H9 (cell line): ENCODE data around the gene BLOC1S5. TPM values are rescaled to one million over a fixed set of nuclear protein-coding genes. Genes with fewer than 3 reads are reported as not detected.

Experiments used
- DNase-seq: peaks from one replicate; pipeline ENCODE4 v3.0.0-alpha.2; 2017
- H2AFZ ChIP-seq: one replicate; pipeline ENCODE4 v1.6.1; 2013; ENCODE audit warnings: mild to moderate bottlenecking, low read length, control low read depth, moderate library complexity
- H2AK5ac ChIP-seq: 2 replicates; pipeline ENCODE4 v1.6.1; 2013; ENCODE audit warnings: low read length, control low read depth, mixed read lengths; ENCODE audit not compliant: insufficient read length
- H2BK120ac ChIP-seq: one replicate; pipeline ENCODE4 v1.6.1; 2013; ENCODE audit warnings: low read depth, mild to moderate bottlenecking, low read length, control low read depth, inconsistent platforms; ENCODE audit not compliant: poor library complexity, severe bottlenecking
- H2BK12ac ChIP-seq: 2 replicates; pipeline ENCODE4 v1.6.1; 2013; ENCODE audit warnings: low read length, control low read depth, mixed read lengths, low read depth; ENCODE audit not compliant: insufficient read length
- H2BK15ac ChIP-seq: 2 replicates; pipeline ENCODE4 v1.6.1; 2013; ENCODE audit warnings: low read depth, low read length, control low read depth
- H2BK20ac ChIP-seq: one replicate; pipeline ENCODE4 v1.6.1; 2013; ENCODE audit warnings: low read depth, mild to moderate bottlenecking, low read length, control low read depth, inconsistent platforms; ENCODE audit not compliant: poor library complexity, severe bottlenecking
- H2BK5ac ChIP-seq: 2 replicates; pipeline ENCODE4 v1.6.1; 2013; ENCODE audit warnings: low read length, control low read depth, mixed read lengths; ENCODE audit not compliant: insufficient read length
- H3K14ac ChIP-seq: 2 replicates; pipeline ENCODE4 v1.6.1; 2013; ENCODE audit warnings: low read length, control low read depth; ENCODE audit not compliant: insufficient read depth
- H3K18ac ChIP-seq: 2 replicates; pipeline ENCODE4 v1.6.1; 2013; ENCODE audit warnings: low read depth, mild to moderate bottlenecking, mixed read lengths, low read length, control low read depth; ENCODE audit not compliant: insufficient read length
- H3K23ac ChIP-seq: 2 replicates; pipeline ENCODE4 v1.6.1; 2013; ENCODE audit warnings: low read length, control low read depth, mixed read lengths, low read depth; ENCODE audit not compliant: insufficient read length
- H3K23me2 ChIP-seq: 2 replicates; pipeline ENCODE4 v1.6.1; 2013; ENCODE audit warnings: low read depth, mild to moderate bottlenecking, mixed read lengths, low read length, control low read depth; ENCODE audit not compliant: insufficient read length, poor library complexity, severe bottlenecking
- H3K27ac ChIP-seq: 2 replicates; pipeline ENCODE4 v1.5.1; 2013; ENCODE audit warnings: low read length, control low read depth, mixed read lengths, low read depth; ENCODE audit not compliant: insufficient read length
- H3K27me3 ChIP-seq: 2 replicates; pipeline ENCODE4 v1.6.1; 2013; ENCODE audit warnings: low read length, control low read depth, inconsistent platforms; ENCODE audit not compliant: insufficient read depth
- H3K4ac ChIP-seq: 2 replicates; pipeline ENCODE4 v1.6.1; 2013; ENCODE audit warnings: low read depth, mild to moderate bottlenecking, control low read depth, inconsistent platforms, low read length, moderate library complexity
- H3K4me1 ChIP-seq: 2 replicates; pipeline ENCODE4 v1.6.1; 2013; ENCODE audit warnings: low read length, control low read depth, inconsistent platforms; ENCODE audit not compliant: insufficient read depth
- H3K4me2 ChIP-seq: 2 replicates; pipeline ENCODE4 v1.6.1; 2013; ENCODE audit warnings: low read length, control low read depth, mixed read lengths; ENCODE audit not compliant: insufficient read length, insufficient read depth
- H3K56ac ChIP-seq: 2 replicates; pipeline ENCODE4 v1.6.1; 2013; ENCODE audit warnings: low read depth, mild to moderate bottlenecking, mixed read lengths, low read length, control low read depth; ENCODE audit not compliant: insufficient read length
- H3K79me1 ChIP-seq: 2 replicates; pipeline ENCODE4 v1.6.1; 2013; ENCODE audit warnings: low read depth, mild to moderate bottlenecking, moderate library complexity, low read length, control low read depth, inconsistent platforms; ENCODE audit not compliant: insufficient read depth, poor library complexity, severe bottlenecking
- H3K79me2 ChIP-seq: 2 replicates; pipeline ENCODE4 v1.6.1; 2013; ENCODE audit warnings: low read length, control low read depth, inconsistent platforms; ENCODE audit not compliant: insufficient read depth
- H3K9ac ChIP-seq: 2 replicates; pipeline ENCODE4 v1.6.1; 2013; ENCODE audit warnings: low read length, control low read depth, mixed read lengths; ENCODE audit not compliant: insufficient read length; ENCODE audit errors: extremely low read depth
- H3K9me3 ChIP-seq: one replicate; pipeline ENCODE4 v1.6.1; 2013; ENCODE audit warnings: low read depth, low read length, inconsistent platforms; ENCODE audit not compliant: control insufficient read depth
- H3T11ph ChIP-seq: one replicate; pipeline ENCODE4 v1.6.1; 2013; ENCODE audit warnings: mild to moderate bottlenecking, low read length, control low read depth, inconsistent platforms
- H4K20me1 ChIP-seq: one replicate; pipeline ENCODE4 v1.6.1; 2013; ENCODE audit not compliant: control insufficient read depth, insufficient read length, insufficient read depth
- H4K5ac ChIP-seq: 2 replicates; pipeline ENCODE4 v1.6.1; 2013; ENCODE audit warnings: low read depth, mild to moderate bottlenecking, mixed read lengths, low read length, control low read depth; ENCODE audit not compliant: insufficient read length
- H4K8ac ChIP-seq: replicated peaks from 2 replicates; pipeline ENCODE4 v1.6.1; 2013; ENCODE audit warnings: low read length, control low read depth, mixed read lengths, low read depth; ENCODE audit not compliant: insufficient read length
- H4K91ac ChIP-seq: 2 replicates; pipeline ENCODE4 v1.6.1; 2013; ENCODE audit warnings: low read depth, mild to moderate bottlenecking, moderate library complexity, mixed read lengths, low read length, control low read depth; ENCODE audit not compliant: insufficient read length
- H3K27ac Mint-ChIP-seq, 3 experiments: 2 replicates in 2 of 3; 3 replicates in 1 of 3; pipeline ENCODE4 v1.8.0; 2020 to 2021; ENCODE audit warnings: mixed read lengths in 3 of 3, mild to moderate bottlenecking in 1 of 3, moderate library complexity in 1 of 3
- H3K27me3 Mint-ChIP-seq: 2 replicates; pipeline ENCODE4 v1.8.0; 2021; ENCODE audit warnings: low read depth, mild to moderate bottlenecking, moderate library complexity, mixed read lengths
- H3K36me3 Mint-ChIP-seq, 3 experiments: 2 replicates in 2 of 3; 3 replicates in 1 of 3; pipeline ENCODE4 v1.8.0; 2020 to 2021; ENCODE audit warnings: low read depth in 3 of 3, mixed read lengths in 3 of 3; ENCODE audit not compliant: insufficient read depth in 1 of 3
- H3K4me1 Mint-ChIP-seq, 2 experiments: 2 replicates each; pipeline ENCODE4 v1.8.0; 2020; ENCODE audit warnings: mixed read lengths in 2 of 2
- H3K4me3 Mint-ChIP-seq, 2 experiments: 2 replicates in 1 of 2; 3 replicates in 1 of 2; pipeline ENCODE4 v1.8.0; 2020 to 2021; ENCODE audit warnings: mild to moderate bottlenecking in 2 of 2, mixed read lengths in 2 of 2, moderate library complexity in 1 of 2
- H3K9me3 Mint-ChIP-seq, 2 experiments: 2 replicates in 1 of 2; 3 replicates in 1 of 2; pipeline ENCODE4 v1.8.0; 2020; ENCODE audit warnings: mild to moderate bottlenecking in 2 of 2, mixed read lengths in 2 of 2, moderate library complexity in 1 of 2
- WGBS: extraction: QIAGEN DNeasy Blood & Tissue Kit; methylation state at CpG from one replicate; pipeline ENCODE4 v1.1.7; 2013; ENCODE audit warnings: missing lambda C conversion rate, low lambda C conversion rate, mixed read lengths; ENCODE audit not compliant: insufficient read length; ENCODE audit errors: extremely low coverage; 5-methylcytosine and 5-hydroxymethylcytosine counted together
- total RNA-seq: library from RNA; stranded (reverse); gene quantifications from 2 replicates; pipeline ENCODE4 v1.2.1, GENCODE V29; 2021
- TF ChIP-seq, protein P1 (sequence below): fragments of 200-600 bp; sonication (generic); conservative IDR thresholded peaks from 3 replicates; pipeline ENCODE4 v1.8.0; 2021; ENCODE audit warnings: antibody characterized with exemption, mild to moderate bottlenecking

BLOC1S5 gene
- total RNA-seq, 1 experiment from 2014 or later: 15.6 TPM

DNA sequence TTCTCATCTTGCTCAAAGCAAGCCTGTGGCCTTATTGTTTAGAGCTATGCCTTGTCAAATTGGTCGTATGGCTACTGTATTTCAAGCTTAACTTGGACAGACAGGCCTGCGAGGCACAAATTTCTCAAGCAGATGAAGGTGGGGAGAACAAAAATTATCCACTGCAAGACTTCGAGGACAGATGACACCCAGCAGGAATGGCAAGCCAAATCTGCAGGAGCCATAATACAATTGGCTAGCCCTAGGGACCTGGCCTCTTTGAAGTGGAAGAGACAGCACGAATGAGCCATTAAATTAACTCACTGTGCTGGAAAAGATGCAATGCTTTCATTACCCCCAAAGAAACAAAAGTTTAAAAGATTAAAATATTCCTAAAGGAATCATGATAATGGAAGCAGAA lies 5.0 kb upstream of the BLOC1S5 start:
- Mint-ChIP-seq H3K36me3 (no peaks in the 10 kb centered on the region), H3K4me3 (no peak overlapping the region), H3K9me3 (no peaks in the 10 kb centered on the region), H3K27me3 (peaks cover 7% of the 10 kb centered on the region), H3K27ac (no peak overlapping the region), H3K4me1 (peaks cover 13 to 15% of the 10 kb centered on the region in 2 experiments)
- no peak overlapping the region for H3K18ac ChIP-seq
- no peak overlapping the region for H3T11ph ChIP-seq
- H3K14ac ChIP-seq: no peak overlapping the region
- no peak overlapping the region for H3K9ac ChIP-seq
- H3K4ac ChIP-seq: no peak overlapping the region
- DNase-seq: no peak
- H2BK15ac ChIP-seq: no peak overlapping the region
- H3K4me2 ChIP-seq: no peak overlapping the region
- H3K79me1 ChIP-seq: no peaks in the 10 kb centered on the region
- H4K8ac ChIP-seq: no peak overlapping the region
- H3K79me2 ChIP-seq: no peaks in the 10 kb centered on the region
- no peak overlapping the region for H4K5ac ChIP-seq
- H3K23ac ChIP-seq: no peak overlapping the region
- no peak overlapping the region for H4K91ac ChIP-seq
- no peak overlapping the region for H3K27ac ChIP-seq
- H2AK5ac ChIP-seq: no peak overlapping the region
- no peak overlapping the region for H2BK20ac ChIP-seq
- no peak overlapping the region for H2BK12ac ChIP-seq
- H3K9me3 ChIP-seq: no peaks in the 10 kb centered on the region
- no peaks in the 10 kb centered on the region for H3K4me1 ChIP-seq
- no peaks in the 10 kb centered on the region for H3K23me2 ChIP-seq
- H2BK120ac ChIP-seq: no peak overlapping the region
- no peaks in the 10 kb centered on the region for H4K20me1 ChIP-seq
- no peak overlapping the region for H2BK5ac ChIP-seq
- no peak overlapping the region for H2AFZ ChIP-seq
- no peaks in the 10 kb centered on the region for H3K27me3 ChIP-seq
- TF ChIP-seq, protein P1, sequence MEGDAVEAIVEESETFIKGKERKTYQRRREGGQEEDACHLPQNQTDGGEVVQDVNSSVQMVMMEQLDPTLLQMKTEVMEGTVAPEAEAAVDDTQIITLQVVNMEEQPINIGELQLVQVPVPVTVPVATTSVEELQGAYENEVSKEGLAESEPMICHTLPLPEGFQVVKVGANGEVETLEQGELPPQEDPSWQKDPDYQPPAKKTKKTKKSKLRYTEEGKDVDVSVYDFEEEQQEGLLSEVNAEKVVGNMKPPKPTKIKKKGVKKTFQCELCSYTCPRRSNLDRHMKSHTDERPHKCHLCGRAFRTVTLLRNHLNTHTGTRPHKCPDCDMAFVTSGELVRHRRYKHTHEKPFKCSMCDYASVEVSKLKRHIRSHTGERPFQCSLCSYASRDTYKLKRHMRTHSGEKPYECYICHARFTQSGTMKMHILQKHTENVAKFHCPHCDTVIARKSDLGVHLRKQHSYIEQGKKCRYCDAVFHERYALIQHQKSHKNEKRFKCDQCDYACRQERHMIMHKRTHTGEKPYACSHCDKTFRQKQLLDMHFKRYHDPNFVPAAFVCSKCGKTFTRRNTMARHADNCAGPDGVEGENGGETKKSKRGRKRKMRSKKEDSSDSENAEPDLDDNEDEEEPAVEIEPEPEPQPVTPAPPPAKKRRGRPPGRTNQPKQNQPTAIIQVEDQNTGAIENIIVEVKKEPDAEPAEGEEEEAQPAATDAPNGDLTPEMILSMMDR: no peak
- no peak overlapping the region for H3K56ac ChIP-seq
- no CpG with 5 or more reads among the region's 4 CpGs for WGBS
